Peyer's patch (tissue), 4 donors: ENCODE results near the gene SLC9A3. TPM values are rescaled to one million over a fixed set of nuclear protein-coding genes. Genes with fewer than 3 reads are reported as not detected.

ENCODE experiments used
- DNase-seq, 3 donors: peaks; one replicate each; pipeline ENCODE4 v3.0.0-alpha.2; 2017 to 2019
- H3K27ac ChIP-seq, 4 donors: fragments of 200-600 bp; sonication (generic); one replicate each; pipeline ENCODE4 v1.5.1; 2016 to 2019
- H3K27me3 ChIP-seq, 2 donors: fragments of 200-600 bp; sonication (generic); one replicate each; pipeline ENCODE4 v1.5.1; 2019
- H3K36me3 ChIP-seq, 3 donors: fragments of 200-600 bp; sonication (generic); one replicate each; pipeline ENCODE4 v1.5.1; 2016 to 2019
- H3K4me1 ChIP-seq, 4 donors: fragments of 200-600 bp; sonication (generic); one replicate each; pipeline ENCODE4 v1.5.1; 2016 to 2019
- H3K4me3 ChIP-seq, 4 donors: fragments of 200-600 bp; sonication (generic); 1 replicate in 3 of 4; 2 replicates in 1 of 4; pipeline ENCODE4 v1.5.1; 2016 to 2019; ENCODE audit warnings: mild to moderate bottlenecking in 1 of 4
- H3K9me3 ChIP-seq, 4 donors: fragments of 200-600 bp; sonication (generic); one replicate each; pipeline ENCODE4 v1.5.1; 2016 to 2019; ENCODE audit warnings: mild to moderate bottlenecking in 1 of 4
- CTCF ChIP-seq, 6 experiments: fragments of 450-650 bp in 4 of 6; fragments of 200-600 bp in 2 of 6; sonication (generic) in 1 of 6; IDR thresholded peaks; one replicate each; pipeline ENCODE4 v1.5.1; 2017 to 2019; ENCODE audit warnings: antibody characterized with exemption in 6 of 6, mild to moderate bottlenecking in 3 of 6, moderate library complexity in 1 of 6
- POLR2A ChIP-seq, 2 donors: fragments of 450-650 bp; IDR thresholded peaks; one replicate each; pipeline ENCODE4 v1.5.1; 2017; ENCODE audit warnings: antibody characterized with exemption in 2 of 2, mild to moderate bottlenecking in 2 of 2, moderate library complexity in 2 of 2
- total RNA-seq, 4 donors: library from RNA; depleted of rRNA; stranded (reverse); fragments of >200 nt; gene quantifications; one replicate each; pipeline ENCODE4 v1.1.0, GENCODE V29; 2016

SLC9A3 gene
- 100 to 1,000 TPM in 3 of 4 donors, 10 to 100 TPM in 1; 16.5 to 320 (median 283) TPM for total RNA-seq

GRCh38 chr5:524234-524972, at the start of gene SLC9A3:
SLC9A3 (minus strand) TSS chr5:524449.
- Histone ChIP-seq H3K27ac (peak within 1 kb of the TSS in 3 of 4 donors; percentile 59 to 77 (median 76)), H3K4me1 (peaks cover 0 to 41% (median 6%) of the 10 kb centered on the region in 4 donors), H3K27me3 (peaks cover 0 to 48% of the 10 kb centered on the region in 2 donors), H3K36me3 (no peaks in the 10 kb centered on the region), H3K9me3 (peaks cover 0 to 5% (median 0%) of the 10 kb centered on the region in 4 donors), H3K4me3 (peak within 1 kb of the TSS in 3 of 4 donors; percentile 25 to 66 (median 57))
- TF ChIP-seq CTCF (IDR thresholded peaks at IDR 0.05) (no peak), POLR2A (IDR thresholded peaks at IDR 0.05) (peak; percentile 25 to 80)
- DNase-seq = no peak

- Histone ChIP-seq H3K4me1 (no peaks in the 10 kb centered on the region), H3K9me3 (peaks cover 0 to 8% (median 0%) of the 10 kb centered on the region in 4 donors), H3K36me3 (no peaks in the 10 kb centered on the region), H3K27ac (no peak overlapping the region), H3K4me3 (no peak overlapping the region), H3K27me3 (no peaks in the 10 kb centered on the region)
- TF ChIP-seq CTCF (IDR thresholded peaks at IDR 0.05) = no peak
- no peak for TF ChIP-seq POLR2A (IDR thresholded peaks at IDR 0.05)
- peak in 2 of 3 donors; percentile 0 to 34 for DNase-seq
Measured at GRCh38 chr5:573976-574375, 49.7 kb upstream of the SLC9A3 start.

- TF ChIP-seq CTCF (IDR thresholded peaks at IDR 0.05) (no peak), POLR2A (IDR thresholded peaks at IDR 0.05) (no peak)
- peaks cover 0 to 8% (median 0%) of the 10 kb centered on the region in 4 donors for H3K9me3 ChIP-seq
- no peaks in the 10 kb centered on the region for H3K27me3 ChIP-seq
- no peak for DNase-seq
- H3K36me3 ChIP-seq = no peaks in the 10 kb centered on the region
- H3K4me1 ChIP-seq = no peaks in the 10 kb centered on the region
- H3K4me3 ChIP-seq = no peak overlapping the region
- H3K27ac ChIP-seq = no peak overlapping the region
Measured at GRCh38 chr5:573206-573605, 49.0 kb upstream of the SLC9A3 start.

GRCh38 chr5:572398-573019, 48.3 kb upstream of the SLC9A3 start:
- TF ChIP-seq CTCF (IDR thresholded peaks at IDR 0.05) (no peak), POLR2A (IDR thresholded peaks at IDR 0.05) (no peak)
- H3K27me3 ChIP-seq = no peaks in the 10 kb centered on the region
- no peak overlapping the region for H3K4me3 ChIP-seq
- no peak overlapping the region for H3K27ac ChIP-seq
- no peaks in the 10 kb centered on the region for H3K36me3 ChIP-seq
- no peaks in the 10 kb centered on the region for H3K4me1 ChIP-seq
- peak in 1 of 3 donors; percentile 32 for DNase-seq
- peaks cover 0 to 8% (median 0%) of the 10 kb centered on the region in 4 donors for H3K9me3 ChIP-seq

GRCh38 chr5:571791-572190, 47.5 kb upstream of the SLC9A3 start:
- Histone ChIP-seq H3K36me3 (no peaks in the 10 kb centered on the region), H3K27me3 (no peaks in the 10 kb centered on the region), H3K27ac (no peak overlapping the region), H3K4me3 (no peak overlapping the region), H3K9me3 (peaks cover 0 to 8% (median 0%) of the 10 kb centered on the region in 4 donors), H3K4me1 (no peaks in the 10 kb centered on the region)
- DNase-seq = peak in 2 of 3 donors; percentile 6 to 21
- TF ChIP-seq CTCF (IDR thresholded peaks at IDR 0.05) (no peak), POLR2A (IDR thresholded peaks at IDR 0.05) (no peak)
